Smooth muscle cell (in vitro differentiated cells): ENCODE data around the gene RAC2. TPM values are rescaled to one million over a fixed set of nuclear protein-coding genes. Genes with fewer than 3 reads are reported as not detected.

ENCODE experiments used
- DNase-seq: peaks from one replicate; lab custom pipeline; 2025; ENCODE audit not compliant: unreplicated experiment; lab: John Stamatoyannopoulos, UW
- H2AFZ ChIP-seq: fragments of 200-600 bp; sonication (generic); 2 replicates; pipeline ENCODE4 v1.6.0; 2016; ENCODE audit warnings: antibody characterized with exemption, low read depth, mild to moderate bottlenecking
- H3F3A ChIP-seq: fragments of 200-600 bp; sonication (generic); 2 replicates; pipeline ENCODE4 v1.6.0; 2017; ENCODE audit warnings: antibody characterized with exemption, low read depth
- H3K27ac ChIP-seq: fragments of 200-600 bp; sonication (generic); 2 replicates; pipeline ENCODE4 v1.5.1; 2016; ENCODE audit warnings: low read depth, mild to moderate bottlenecking
- H3K27me3 ChIP-seq: fragments of 200-600 bp; sonication (generic); 2 replicates; pipeline ENCODE4 v1.6.1; 2016; ENCODE audit warnings: low read depth, mild to moderate bottlenecking
- H3K36me3 ChIP-seq: fragments of 200-600 bp; sonication (generic); 2 replicates; pipeline ENCODE4 v1.5.1; 2016; ENCODE audit warnings: low read depth
- H3K4me1 ChIP-seq: fragments of 200-600 bp; sonication (generic); 2 replicates; pipeline ENCODE4 v1.5.1; 2016; ENCODE audit warnings: low read depth
- H3K4me2 ChIP-seq: fragments of 200-600 bp; sonication (generic); 2 replicates; pipeline ENCODE4 v1.6.0; 2016; ENCODE audit warnings: mild to moderate bottlenecking
- H3K4me3 ChIP-seq: fragments of 200-600 bp; sonication (generic); 2 replicates; pipeline ENCODE4 v1.5.1; 2016; ENCODE audit warnings: mild to moderate bottlenecking
- H3K79me2 ChIP-seq: fragments of 200-600 bp; sonication (generic); 2 replicates; pipeline ENCODE4 v1.6.0; 2016; ENCODE audit warnings: low read depth, mild to moderate bottlenecking
- H3K9ac ChIP-seq: fragments of 200-600 bp; sonication (generic); 2 replicates; pipeline ENCODE4 v1.6.0; 2016; ENCODE audit warnings: low read depth
- H3K9me3 ChIP-seq: fragments of 200-600 bp; sonication (generic); replicated peaks from 2 replicates; pipeline ENCODE4 v1.5.1; 2016; ENCODE audit warnings: low read depth
- H4K20me1 ChIP-seq: fragments of 200-600 bp; sonication (generic); 2 replicates; pipeline ENCODE4 v1.6.0; 2016; ENCODE audit warnings: low read depth
- CTCF ChIP-seq: fragments of 200-600 bp; sonication (generic); IDR thresholded peaks from 2 replicates; pipeline ENCODE4 v1.5.1; 2017; ENCODE audit warnings: borderline replicate concordance, mild to moderate bottlenecking, antibody characterized with exemption; ENCODE audit not compliant: insufficient read depth, poor library complexity, severe bottlenecking
- WGBS: methylation state at CpG from one replicate; pipeline ENCODE4 v1.1.7; 2016; ENCODE audit warnings: low lambda C conversion rate; 5-methylcytosine and 5-hydroxymethylcytosine counted together
- polyA plus RNA-seq: library from polyadenylated mRNA; unstranded; fragments of >200 nt; fragmentation: Nextera tagmentation; extraction: Ambion mirVana; gene quantifications from 2 replicates; pipeline ENCODE4 v1.2.1, GENCODE V29; 2016
- total RNA-seq: library from RNA; depleted of rRNA; stranded (reverse); fragments of >200 nt; gene quantifications from 2 replicates; pipeline ENCODE4 v1.2.3, GENCODE V29; 2014

Gene RAC2
- total and polyA plus RNA-seq, 2 experiments from 2014 or later = 3.6 to 4.0 TPM

GRCh38 chr22:37207981-37208380, 36.1 kb downstream of the RAC2 start:
- TF ChIP-seq CTCF = no peak
- no peaks in the 10 kb centered on the region for H3K79me2 ChIP-seq
- H3K4me1 ChIP-seq = no peaks in the 10 kb centered on the region
- no peaks in the 10 kb centered on the region for H3F3A ChIP-seq
- H3K4me3 ChIP-seq = no peak overlapping the region
- 92% methylated on average over 7 of the region's 7 CpGs for WGBS
- no peak for DNase-seq
- no peak overlapping the region for H2AFZ ChIP-seq
- H3K36me3 ChIP-seq = no peaks in the 10 kb centered on the region
- no peak overlapping the region for H3K4me2 ChIP-seq
- no peak overlapping the region for H3K9ac ChIP-seq
- H3K9me3 ChIP-seq = no peaks in the 10 kb centered on the region
- no peaks in the 10 kb centered on the region for H4K20me1 ChIP-seq
- no peaks in the 10 kb centered on the region for H3K27me3 ChIP-seq
- H3K27ac ChIP-seq = no peak overlapping the region

- no peak overlapping the region for H3K4me2 ChIP-seq
- H3K4me3 ChIP-seq = no peak overlapping the region
- H3K9ac ChIP-seq = no peak overlapping the region
- H2AFZ ChIP-seq = no peak overlapping the region
- H3K27me3 ChIP-seq = no peaks in the 10 kb centered on the region
- no peaks in the 10 kb centered on the region for H4K20me1 ChIP-seq
- no peaks in the 10 kb centered on the region for H3K9me3 ChIP-seq
- no peak overlapping the region for H3K27ac ChIP-seq
- H3F3A ChIP-seq = no peaks in the 10 kb centered on the region
- 95% methylated on average over 71 of the region's 71 CpGs for WGBS
- H3K79me2 ChIP-seq = no peaks in the 10 kb centered on the region
- no peak for DNase-seq
- no peaks in the 10 kb centered on the region for H3K4me1 ChIP-seq
- no peaks in the 10 kb centered on the region for H3K36me3 ChIP-seq
- TF ChIP-seq CTCF = no peak
These were observed 36.9 kb downstream of the RAC2 start for GRCh38 chr22:37206841-37207821.

- no peak for TF ChIP-seq CTCF
- no peaks in the 10 kb centered on the region for H3K36me3 ChIP-seq
- H2AFZ ChIP-seq = no peak overlapping the region
- H3F3A ChIP-seq = no peaks in the 10 kb centered on the region
- 95% methylated on average over 16 of the region's 16 CpGs for WGBS
- no peak for DNase-seq
- H3K79me2 ChIP-seq = no peaks in the 10 kb centered on the region
- H3K4me2 ChIP-seq = no peak overlapping the region
- no peak overlapping the region for H3K4me3 ChIP-seq
- no peaks in the 10 kb centered on the region for H3K4me1 ChIP-seq
- H3K27ac ChIP-seq = no peak overlapping the region
- H3K9ac ChIP-seq = no peak overlapping the region
- no peaks in the 10 kb centered on the region for H3K27me3 ChIP-seq
- H3K9me3 ChIP-seq = no peaks in the 10 kb centered on the region
- no peaks in the 10 kb centered on the region for H4K20me1 ChIP-seq
These were observed 37.8 kb downstream of the RAC2 start for GRCh38 chr22:37206118-37206840.
